ENCODE data around the gene HACD3. TPM values are rescaled to one million over a fixed set of nuclear protein-coding genes. Genes with fewer than 3 reads are reported as not detected.

Gene HACD3
- total and polyA plus RNA-seq, 2 donors from 2014 or later = 52.1 to 89.3 TPM

DNA sequence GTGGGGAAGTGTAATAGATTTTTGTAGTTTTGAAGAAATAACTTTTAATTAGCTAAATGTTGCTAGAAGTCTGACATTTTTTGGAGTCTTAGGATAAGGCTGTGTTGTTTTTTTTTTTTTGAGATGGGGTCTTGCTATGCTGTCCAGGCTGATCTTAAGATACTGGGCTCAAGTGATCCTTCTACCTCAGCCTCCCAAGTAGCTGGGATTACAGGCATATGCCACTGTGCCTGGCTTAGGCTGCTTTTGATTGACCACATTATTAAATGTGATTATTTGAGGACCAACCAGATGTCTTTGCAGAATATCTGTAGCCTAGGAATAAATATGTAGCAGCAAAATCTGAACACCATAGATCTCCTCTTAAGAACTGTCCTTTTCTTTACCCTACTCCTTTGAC lies 29.7 kb downstream of the HACD3 start:
- no peak for DNase-seq
- Histone ChIP-seq H3K36me3 (ENCODE audit: control insufficient read depth in 2 of 3, insufficient read depth in 3 of 3, low read length in 3 of 3) (peaks cover 7 to 22% (median 18%) of the 10 kb centered on the region in 3 donors), H3K27ac (ENCODE audit: low read depth in 2 of 2, low read length in 2 of 2) (no peak overlapping the region), H3K27me3 (ENCODE audit: control insufficient read depth, insufficient read depth, low read length) (no peaks in the 10 kb centered on the region), H3K9me3 (ENCODE audit: control insufficient read depth in 2 of 3, insufficient read depth in 1 of 3, low read length in 3 of 3) (no peaks in the 10 kb centered on the region), H3K4me3 (ENCODE audit: low read length in 3 of 3) (no peak overlapping the region), H3K4me1 (ENCODE audit: control insufficient read depth in 2 of 3, insufficient read depth in 2 of 3, low read depth in 1 of 3, low read length in 3 of 3) (no peaks in the 10 kb centered on the region), H3K9ac (ENCODE audit: low read length in 3 of 3) (no peak overlapping the region)
- intact Hi-C loops (cut with DNase I) = no loop called here
- no peak for TF ChIP-seq CTCF (IDR thresholded peaks at IDR 0.05; ENCODE audit: borderline replicate concordance, extremely low read depth, insufficient read depth)
- FAIRE-seq = no peak

DNA sequence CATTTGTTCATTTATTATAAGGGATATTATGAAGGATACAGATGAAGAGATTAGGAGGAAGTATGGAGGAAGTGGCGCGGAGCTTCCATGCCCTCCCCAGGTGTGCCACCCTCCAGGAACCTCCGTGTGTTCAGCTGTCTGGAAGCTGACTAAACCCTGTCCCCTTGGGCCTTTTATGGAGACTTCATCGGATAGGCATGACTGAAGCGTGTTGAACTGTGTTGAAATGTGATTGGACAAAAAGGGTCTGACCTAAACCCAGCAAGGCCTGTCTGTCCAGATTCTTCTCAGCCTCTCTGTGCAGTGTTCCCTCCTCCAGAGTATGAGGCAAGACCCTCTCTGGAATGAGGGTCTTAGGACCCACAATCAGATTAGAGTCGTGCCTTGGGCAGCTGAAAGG lies 31.7 kb downstream of the HACD3 start:
- Histone ChIP-seq H3K27me3 (ENCODE audit: control insufficient read depth, insufficient read depth, low read length) (no peaks in the 10 kb centered on the region), H3K9ac (ENCODE audit: low read length in 3 of 3) (no peak overlapping the region), H3K4me1 (ENCODE audit: control insufficient read depth in 2 of 3, insufficient read depth in 2 of 3, low read depth in 1 of 3, low read length in 3 of 3) (no peaks in the 10 kb centered on the region), H3K36me3 (ENCODE audit: control insufficient read depth in 2 of 3, insufficient read depth in 3 of 3, low read length in 3 of 3) (peaks cover 7 to 17% (median 12%) of the 10 kb centered on the region in 3 donors), H3K9me3 (ENCODE audit: control insufficient read depth in 2 of 3, insufficient read depth in 1 of 3, low read length in 3 of 3) (no peaks in the 10 kb centered on the region), H3K4me3 (ENCODE audit: low read length in 3 of 3) (no peak overlapping the region), H3K27ac (ENCODE audit: low read depth in 2 of 2, low read length in 2 of 2) (peak overlapping the region in 1 of 2 donors; percentile 44)
- no peak for FAIRE-seq
- TF ChIP-seq CTCF (IDR thresholded peaks at IDR 0.05; ENCODE audit: borderline replicate concordance, extremely low read depth, insufficient read depth) = no peak
- intact Hi-C loops (cut with DNase I) = no loop called here
- DNase-seq = peak in 4 of 5 donors; percentile 36 to 71 (median 56)

DNA sequence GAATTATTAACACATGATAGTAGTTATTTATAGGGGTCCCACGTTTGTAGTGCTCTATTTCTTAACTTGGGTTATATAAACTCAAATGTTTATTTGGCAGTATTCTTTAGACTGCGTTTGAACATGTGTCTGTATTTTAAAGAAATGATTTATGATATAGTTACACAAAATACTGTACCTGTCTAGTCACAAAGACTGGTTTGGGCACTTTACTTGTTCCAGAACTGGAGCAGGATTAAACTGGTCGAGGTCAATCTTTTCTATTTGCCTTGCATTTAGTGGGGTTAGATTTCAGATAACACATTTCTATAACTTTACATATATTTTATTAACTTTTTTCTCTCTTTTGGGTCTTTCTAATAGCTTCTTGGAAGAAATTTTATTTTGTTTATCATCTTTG lies 39.5 kb downstream of the HACD3 start:
- TF ChIP-seq CTCF (IDR thresholded peaks at IDR 0.05; ENCODE audit: borderline replicate concordance, extremely low read depth, insufficient read depth) = no peak
- Histone ChIP-seq H3K36me3 (ENCODE audit: control insufficient read depth in 2 of 3, insufficient read depth in 3 of 3, low read length in 3 of 3) (peaks cover 7 to 17% (median 9%) of the 10 kb centered on the region in 3 donors), H3K27me3 (ENCODE audit: control insufficient read depth, insufficient read depth, low read length) (no peaks in the 10 kb centered on the region), H3K4me1 (ENCODE audit: control insufficient read depth in 2 of 3, insufficient read depth in 2 of 3, low read depth in 1 of 3, low read length in 3 of 3) (no peaks in the 10 kb centered on the region), H3K4me3 (ENCODE audit: low read length in 3 of 3) (no peak overlapping the region), H3K9ac (ENCODE audit: low read length in 3 of 3) (no peak overlapping the region), H3K9me3 (ENCODE audit: control insufficient read depth in 2 of 3, insufficient read depth in 1 of 3, low read length in 3 of 3) (no peaks in the 10 kb centered on the region), H3K27ac (ENCODE audit: low read depth in 2 of 2, low read length in 2 of 2) (no peak overlapping the region)
- intact Hi-C loops (cut with DNase I) = no loop called here
- DNase-seq (no peak), FAIRE-seq (no peak)

- no peak for TF ChIP-seq CTCF (IDR thresholded peaks at IDR 0.05; ENCODE audit: borderline replicate concordance, extremely low read depth, insufficient read depth)
- Histone ChIP-seq H3K27ac (ENCODE audit: low read depth in 2 of 2, low read length in 2 of 2) (no peak overlapping the region), H3K36me3 (ENCODE audit: control insufficient read depth in 2 of 3, insufficient read depth in 3 of 3, low read length in 3 of 3) (peaks cover 7 to 19% (median 11%) of the 10 kb centered on the region in 3 donors), H3K4me3 (ENCODE audit: low read length in 3 of 3) (no peak overlapping the region), H3K27me3 (ENCODE audit: control insufficient read depth, insufficient read depth, low read length) (no peaks in the 10 kb centered on the region), H3K4me1 (ENCODE audit: control insufficient read depth in 2 of 3, insufficient read depth in 2 of 3, low read depth in 1 of 3, low read length in 3 of 3) (no peaks in the 10 kb centered on the region), H3K9ac (ENCODE audit: low read length in 3 of 3) (no peak overlapping the region), H3K9me3 (ENCODE audit: control insufficient read depth in 2 of 3, insufficient read depth in 1 of 3, low read length in 3 of 3) (no peaks in the 10 kb centered on the region)
- FAIRE-seq = no peak
- intact Hi-C loops (cut with DNase I) = no loop called here
- no peak for DNase-seq
Observed at GRCh38 chr15:65571971-65572370, 41.7 kb downstream of the HACD3 start.
